HepG2 (cell line): ENCODE results near the gene WWP2. TPM values are rescaled to one million over a fixed set of nuclear protein-coding genes. Genes with fewer than 3 reads are reported as not detected.

Source experiments
- ATAC-seq: fragments of 200-7000 bp; cut with Tn5 transposase; 3 replicates; pipeline ENCODE4 v1.9.1; 2020; ENCODE audit warnings: mild to moderate bottlenecking, moderate library complexity
- BruUV-seq: library from RNA; stranded (reverse); fragments of 400-500 nt; replicated peaks from 2 replicates; lab custom pipeline; 2021; lab: Mats Ljungman, UMichigan
- CTCF ChIA-PET: fragments of 300-600 bp; formaldehyde crosslinking; extraction: SDS; loops from one replicate; lab custom pipeline; 2021; ENCODE audit warnings: low total read pairs, inconsistent platforms, low intra/inter-chr PET ratio; lab: Yijun Ruan, JAX
- POLR2A ChIA-PET: fragments of 350-600 bp; sonication (Branson Sonifier 250); formaldehyde crosslinking; loops from one replicate; lab custom pipeline; 2020; ENCODE audit warnings: antibody characterized with exemption, inconsistent platforms; lab: Yijun Ruan, JAX
- DNase-seq: peaks from one replicate; pipeline ENCODE4 v3.0.0-alpha.2; 2015; ENCODE audit warnings: low spot score
- FAIRE-seq: peaks from 3 replicates; lab custom pipeline; 2011; peaks lifted over from hg19 to GRCh38; lab: Jason Lieb, UNC
- H2AFZ ChIP-seq: one replicate; pipeline ENCODE4 v1.6.1; 2011; ENCODE audit warnings: low read length, inconsistent platforms
- H3K27ac ChIP-seq: fragments of 300-600 bp; 3 replicates; pipeline ENCODE4 v1.8.0; 2011; ENCODE audit warnings: mixed run types, mild to moderate bottlenecking, mixed read lengths, low read length, inconsistent platforms; ENCODE audit not compliant: insufficient read depth; ENCODE audit errors: extremely low read length
- H3K27me3 ChIP-seq, 2 experiments: fragments of 200-600 bp in 1 of 2; 2 replicates in 1 of 2; 3 replicates in 1 of 2; pipeline versions ENCODE4 v1.6.0 to v1.8.0; 2011; ENCODE audit warnings: low read length in 2 of 2, mild to moderate bottlenecking in 2 of 2, moderate library complexity in 2 of 2, inconsistent platforms in 1 of 2; ENCODE audit not compliant: insufficient read depth in 2 of 2, control insufficient read depth in 1 of 2
- H3K36me3 ChIP-seq, 2 experiments: fragments of 200-600 bp in 1 of 2; replicated peaks in 1 of 2; 2 replicates in 1 of 2; 3 replicates in 1 of 2; pipeline versions ENCODE4 v1.5.1 to v1.8.0; 2011; ENCODE audit warnings: low read length in 2 of 2, inconsistent platforms in 1 of 2; ENCODE audit not compliant: insufficient read depth in 2 of 2, control insufficient read depth in 1 of 2
- H3K4me1 ChIP-seq: 2 replicates; pipeline ENCODE4 v1.5.1; 2012; ENCODE audit warnings: low read length, inconsistent platforms; ENCODE audit not compliant: insufficient read depth
- H3K4me2 ChIP-seq: 2 replicates; pipeline ENCODE4 v1.6.0; 2011; ENCODE audit warnings: low read depth, low read length, inconsistent platforms
- H3K4me3 ChIP-seq, 3 experiments: fragments of 200-600 bp in 1 of 3; sonication (generic), shearing (Covaris generic) in 1 of 3; replicated peaks in 1 of 3; 2 replicates each; pipeline ENCODE4 v1.5.1; 2011 to 2016; ENCODE audit warnings: low read length in 3 of 3, inconsistent platforms in 2 of 3, low read depth in 2 of 3, mild to moderate bottlenecking in 2 of 3, control low read depth in 1 of 3, mixed read lengths in 1 of 3; ENCODE audit not compliant: insufficient read depth in 1 of 3
- H3K79me2 ChIP-seq: one replicate; pipeline ENCODE4 v1.6.1; 2011; ENCODE audit warnings: low read length, inconsistent platforms; ENCODE audit not compliant: insufficient read depth
- H3K9ac ChIP-seq: 2 replicates; pipeline ENCODE4 v1.6.0; 2011; ENCODE audit warnings: mild to moderate bottlenecking, low read depth, low read length, inconsistent platforms; ENCODE audit not compliant: insufficient read depth
- H3K9me3 ChIP-seq: 2 replicates; pipeline ENCODE4 v1.5.1; 2012; ENCODE audit warnings: mild to moderate bottlenecking, low read length
- H4K20me1 ChIP-seq: 2 replicates; pipeline ENCODE4 v1.6.0; 2011; ENCODE audit warnings: inconsistent platforms, mild to moderate bottlenecking, low read length, moderate library complexity; ENCODE audit not compliant: insufficient read depth
- KMT2B ChIP-seq: IDR thresholded peaks from 2 replicates; pipeline ENCODE4 v1.6.1; 2016; ENCODE audit warnings: missing genetic modification reagents, missing compliant biosample characterization
- NAIF1 ChIP-seq: sonication (generic); formaldehyde crosslinking; IDR thresholded peaks from 2 replicates; pipeline ENCODE4 v1.5.0; 2020; ENCODE audit warnings: mild to moderate bottlenecking, missing genetic modification reagents, borderline replicate concordance
- NR2F6 ChIP-seq, 2 experiments: IDR thresholded peaks; 2 replicates each; pipeline ENCODE4 v1.6.1; 2016; ENCODE audit warnings: antibody characterized with exemption in 1 of 2, mild to moderate bottlenecking in 1 of 2
- ZBTB7B ChIP-seq: sonication (generic); formaldehyde crosslinking; IDR thresholded peaks from 2 replicates; pipeline ENCODE4 v1.4.0; 2020; ENCODE audit warnings: missing genetic modification reagents
- WGBS: methylation state at CpG from one replicate; pipeline ENCODE4 v1.1.6; 2017; ENCODE audit warnings: low lambda C conversion rate; 5-methylcytosine and 5-hydroxymethylcytosine counted together
- in situ Hi-C: cut with HindIII; loops from 2 replicates; pipeline ENCODE4 v1.10.0; 2017; ENCODE audit warnings: low pct_unique_long_range_greater_than_20kb; ENCODE audit not compliant: extremely low pct_ligation_motif_present
- intact Hi-C: fragments of 100-400 bp; cut with micrococcal nuclease; formaldehyde crosslinking; loops from one replicate; pipeline ENCODE4 v1.10.0; 2022; ENCODE audit not compliant: unreplicated experiment
- polyA plus RNA-seq, 8 experiments: library from polyadenylated mRNA; depleted of rRNA in 3 of 8; stranded (reverse) in 7 of 8; unstranded in 1 of 8; fragments of >200 nt; fragmentation: Illumina TruSeq in 4 of 8; extraction: Trizol in 4 of 8; gene quantifications; 2 replicates each; pipeline versions ENCODE4 v1.2.1 to v1.2.3, GENCODE V29; 2011 to 2016; ENCODE audit warnings: low read depth in 4 of 8, missing spikeins in 1 of 8, mixed read lengths in 1 of 8; ENCODE audit not compliant: insufficient read depth in 1 of 8
- total RNA-seq, 5 experiments: library from RNA; depleted of rRNA; stranded (reverse); fragments of >200 nt; fragmentation: Illumina TruSeq; extraction: Trizol; gene quantifications; 2 replicates each; pipeline ENCODE4 v1.2.3, GENCODE V29; 2016; ENCODE audit warnings: low read depth in 1 of 5
- TF ChIP-seq, protein P1 (sequence below): sonication (generic); formaldehyde crosslinking; IDR thresholded peaks from 2 replicates; pipeline ENCODE4 v1.8.1; 2023; ENCODE audit warnings: mild to moderate bottlenecking, moderate library complexity, missing genetic modification reagents
- TF ChIP-seq, protein P2 (sequence below): sonication (generic); formaldehyde crosslinking; IDR thresholded peaks from 2 replicates; pipeline ENCODE4 v1.5.0; 2020; ENCODE audit warnings: mild to moderate bottlenecking, missing genetic modification reagents, borderline replicate concordance
- TF ChIP-seq, protein P3 (sequence below): sonication (generic); formaldehyde crosslinking; IDR thresholded peaks from 2 replicates; pipeline ENCODE4 v1.4.0; 2020; ENCODE audit warnings: missing genetic modification reagents, borderline replicate concordance

WWP2 gene
- total and polyA plus RNA-seq, 2 of the 13 experiments (the other 11 are each of a cell fraction or from before 2014, with no cell fraction given) = 11.4 to 28.2 TPM

DNA sequence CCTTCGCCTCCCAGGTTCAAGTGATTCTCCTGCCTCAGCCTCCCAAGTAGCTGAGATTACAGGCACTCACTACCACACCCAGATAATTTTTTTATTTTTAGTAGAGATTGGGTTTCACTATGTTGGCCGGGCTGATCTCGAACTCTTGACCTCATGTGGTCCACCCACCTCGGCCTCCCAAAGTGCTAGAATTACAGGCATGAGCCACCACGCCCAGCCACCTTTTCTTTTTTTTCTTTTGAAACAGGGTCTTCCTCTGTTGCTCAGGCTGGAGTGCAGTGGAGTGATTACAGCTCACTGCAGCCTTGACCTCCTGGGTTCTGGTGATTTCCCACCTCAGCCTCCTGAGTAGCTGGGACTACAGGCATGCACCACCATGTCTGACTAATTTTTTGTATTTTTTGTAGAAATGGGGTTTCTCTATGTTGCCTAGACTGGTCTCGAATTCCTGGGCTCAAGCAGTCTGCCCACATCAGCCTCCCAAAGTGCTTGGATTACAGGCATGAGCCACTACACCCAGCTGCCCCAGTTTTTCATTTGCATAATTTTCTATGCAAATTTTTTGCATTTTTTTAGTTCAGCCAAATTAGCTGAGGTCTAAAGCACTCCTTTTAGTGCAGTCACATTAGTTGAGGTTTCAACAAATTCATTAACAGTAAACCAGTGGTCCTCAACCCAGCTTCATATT lies 11.3 kb downstream of the WWP2 start:
- Histone ChIP-seq H3K9me3 (no peaks in the 10 kb centered on the region), H3K27ac (no peak overlapping the region), H3K36me3 (no peaks in the 10 kb centered on the region; a peak in 1 of 5 replicates), H3K4me1 (peaks cover 56% of the 10 kb centered on the region), H3K27me3 (no peaks in the 10 kb centered on the region), H3K79me2 (peaks cover 63% of the 10 kb centered on the region), H3K4me2 (no peak overlapping the region), H2AFZ (no peak overlapping the region), H3K4me3 (no peak overlapping the region), H4K20me1 (no peaks in the 10 kb centered on the region), H3K9ac (no peak overlapping the region)
- ATAC-seq (no peak), DNase-seq (no peak), FAIRE-seq (no peak)
- intact Hi-C loops (no loop called here), in situ Hi-C loops (no loop called here)
- ChIA-PET POLR2A (no interaction called here), CTCF (no interaction called here)
- no TSS peak for BruUV-seq
- WGBS = 94% methylated on average over 6 of the region's 6 CpGs
- no peak for TF ChIP-seq NAIF1 (CRISPR knock-in tag)
- TF ChIP-seq KMT2B = no peak
- TF ChIP-seq, protein P1, sequence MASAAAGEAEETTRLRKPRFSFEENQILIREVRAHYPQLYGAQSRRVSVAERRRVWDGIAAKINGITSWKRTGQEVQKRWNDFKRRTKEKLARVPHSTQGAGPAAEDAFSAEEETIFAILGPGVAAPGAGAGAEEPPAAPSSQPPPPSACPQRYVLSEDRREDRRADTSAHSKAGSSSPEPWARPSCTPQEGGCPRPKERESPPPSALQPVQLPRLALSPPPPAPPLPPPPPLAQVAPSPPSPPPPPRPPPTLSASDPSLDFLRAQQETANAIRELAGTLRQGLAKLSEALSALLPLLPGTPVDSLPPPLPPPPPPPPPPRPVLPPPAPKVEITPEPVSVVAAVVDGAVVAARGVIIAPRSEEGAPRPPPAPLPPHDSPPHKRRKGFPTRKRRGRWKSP (CRISPR knock-in tag) = no peak
- no peak for TF ChIP-seq ZBTB7B
- TF ChIP-seq NR2F6 (IDR thresholded peaks at IDR 0.05) = no peak
- 0 out of 2 replicates have a peak, but pooled peaks have one; percentile 13 for TF ChIP-seq NR2F6 (CRISPR knock-in tag; IDR thresholded peaks at IDR 0.05)
- TF ChIP-seq, protein P2, sequence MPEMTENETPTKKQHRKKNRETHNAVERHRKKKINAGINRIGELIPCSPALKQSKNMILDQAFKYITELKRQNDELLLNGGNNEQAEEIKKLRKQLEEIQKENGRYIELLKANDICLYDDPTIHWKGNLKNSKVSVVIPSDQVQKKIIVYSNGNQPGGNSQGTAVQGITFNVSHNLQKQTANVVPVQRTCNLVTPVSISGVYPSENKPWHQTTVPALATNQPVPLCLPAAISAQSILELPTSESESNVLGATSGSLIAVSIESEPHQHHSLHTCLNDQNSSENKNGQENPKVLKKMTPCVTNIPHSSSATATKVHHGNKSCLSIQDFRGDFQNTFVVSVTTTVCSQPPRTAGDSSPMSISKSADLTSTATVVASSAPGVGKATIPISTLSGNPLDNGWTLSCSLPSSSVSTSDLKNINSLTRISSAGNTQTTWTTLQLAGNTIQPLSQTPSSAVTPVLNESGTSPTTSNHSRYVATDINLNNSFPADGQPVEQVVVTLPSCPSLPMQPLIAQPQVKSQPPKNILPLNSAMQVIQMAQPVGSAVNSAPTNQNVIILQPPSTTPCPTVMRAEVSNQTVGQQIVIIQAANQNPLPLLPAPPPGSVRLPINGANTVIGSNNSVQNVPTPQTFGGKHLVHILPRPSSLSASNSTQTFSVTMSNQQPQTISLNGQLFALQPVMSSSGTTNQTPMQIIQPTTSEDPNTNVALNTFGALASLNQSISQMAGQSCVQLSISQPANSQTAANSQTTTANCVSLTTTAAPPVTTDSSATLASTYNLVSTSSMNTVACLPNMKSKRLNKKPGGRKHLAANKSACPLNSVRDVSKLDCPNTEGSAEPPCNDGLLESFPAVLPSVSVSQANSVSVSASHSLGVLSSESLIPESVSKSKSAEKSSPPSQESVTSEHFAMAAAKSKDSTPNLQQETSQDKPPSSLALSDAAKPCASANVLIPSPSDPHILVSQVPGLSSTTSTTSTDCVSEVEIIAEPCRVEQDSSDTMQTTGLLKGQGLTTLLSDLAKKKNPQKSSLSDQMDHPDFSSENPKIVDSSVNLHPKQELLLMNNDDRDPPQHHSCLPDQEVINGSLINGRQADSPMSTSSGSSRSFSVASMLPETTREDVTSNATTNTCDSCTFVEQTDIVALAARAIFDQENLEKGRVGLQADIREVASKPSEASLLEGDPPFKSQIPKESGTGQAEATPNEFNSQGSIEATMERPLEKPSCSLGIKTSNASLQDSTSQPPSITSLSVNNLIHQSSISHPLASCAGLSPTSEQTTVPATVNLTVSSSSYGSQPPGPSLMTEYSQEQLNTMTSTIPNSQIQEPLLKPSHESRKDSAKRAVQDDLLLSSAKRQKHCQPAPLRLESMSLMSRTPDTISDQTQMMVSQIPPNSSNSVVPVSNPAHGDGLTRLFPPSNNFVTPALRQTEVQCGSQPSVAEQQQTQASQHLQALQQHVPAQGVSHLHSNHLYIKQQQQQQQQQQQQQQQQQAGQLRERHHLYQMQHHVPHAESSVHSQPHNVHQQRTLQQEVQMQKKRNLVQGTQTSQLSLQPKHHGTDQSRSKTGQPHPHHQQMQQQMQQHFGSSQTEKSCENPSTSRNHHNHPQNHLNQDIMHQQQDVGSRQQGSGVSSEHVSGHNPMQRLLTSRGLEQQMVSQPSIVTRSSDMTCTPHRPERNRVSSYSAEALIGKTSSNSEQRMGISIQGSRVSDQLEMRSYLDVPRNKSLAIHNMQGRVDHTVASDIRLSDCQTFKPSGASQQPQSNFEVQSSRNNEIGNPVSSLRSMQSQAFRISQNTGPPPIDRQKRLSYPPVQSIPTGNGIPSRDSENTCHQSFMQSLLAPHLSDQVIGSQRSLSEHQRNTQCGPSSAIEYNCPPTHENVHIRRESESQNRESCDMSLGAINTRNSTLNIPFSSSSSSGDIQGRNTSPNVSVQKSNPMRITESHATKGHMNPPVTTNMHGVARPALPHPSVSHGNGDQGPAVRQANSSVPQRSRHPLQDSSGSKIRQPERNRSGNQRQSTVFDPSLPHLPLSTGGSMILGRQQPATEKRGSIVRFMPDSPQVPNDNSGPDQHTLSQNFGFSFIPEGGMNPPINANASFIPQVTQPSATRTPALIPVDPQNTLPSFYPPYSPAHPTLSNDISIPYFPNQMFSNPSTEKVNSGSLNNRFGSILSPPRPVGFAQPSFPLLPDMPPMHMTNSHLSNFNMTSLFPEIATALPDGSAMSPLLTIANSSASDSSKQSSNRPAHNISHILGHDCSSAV (CRISPR knock-in tag) = no peak
- TF ChIP-seq, protein P3, sequence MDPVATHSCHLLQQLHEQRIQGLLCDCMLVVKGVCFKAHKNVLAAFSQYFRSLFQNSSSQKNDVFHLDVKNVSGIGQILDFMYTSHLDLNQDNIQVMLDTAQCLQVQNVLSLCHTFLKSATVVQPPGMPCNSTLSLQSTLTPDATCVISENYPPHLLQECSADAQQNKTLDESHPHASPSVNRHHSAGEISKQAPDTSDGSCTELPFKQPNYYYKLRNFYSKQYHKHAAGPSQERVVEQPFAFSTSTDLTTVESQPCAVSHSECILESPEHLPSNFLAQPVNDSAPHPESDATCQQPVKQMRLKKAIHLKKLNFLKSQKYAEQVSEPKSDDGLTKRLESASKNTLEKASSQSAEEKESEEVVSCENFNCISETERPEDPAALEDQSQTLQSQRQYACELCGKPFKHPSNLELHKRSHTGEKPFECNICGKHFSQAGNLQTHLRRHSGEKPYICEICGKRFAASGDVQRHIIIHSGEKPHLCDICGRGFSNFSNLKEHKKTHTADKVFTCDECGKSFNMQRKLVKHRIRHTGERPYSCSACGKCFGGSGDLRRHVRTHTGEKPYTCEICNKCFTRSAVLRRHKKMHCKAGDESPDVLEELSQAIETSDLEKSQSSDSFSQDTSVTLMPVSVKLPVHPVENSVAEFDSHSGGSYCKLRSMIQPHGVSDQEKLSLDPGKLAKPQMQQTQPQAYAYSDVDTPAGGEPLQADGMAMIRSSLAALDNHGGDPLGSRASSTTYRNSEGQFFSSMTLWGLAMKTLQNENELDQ (CRISPR knock-in tag) = no peak
